Loucy (cell line): ENCODE data around the gene KAT7.

ENCODE experiments used
- H2AFZ ChIP-seq: fragments of 200-600 bp; sonication (generic); 2 replicates; pipeline ENCODE4 v1.6.0; 2016; ENCODE audit warnings: antibody characterized with exemption, mild to moderate bottlenecking, low read length, moderate library complexity
- H3F3A ChIP-seq: fragments of 200-600 bp; 2 replicates; pipeline ENCODE4 v1.6.0; 2016; ENCODE audit warnings: antibody characterized with exemption, low read depth, mild to moderate bottlenecking
- H3K27me3 ChIP-seq: fragments of 200-600 bp; sonication (generic); 2 replicates; pipeline ENCODE4 v1.6.1; 2014; ENCODE audit warnings: low read length, mild to moderate bottlenecking; ENCODE audit not compliant: insufficient read depth, poor library complexity, severe bottlenecking
- H3K36me3 ChIP-seq: fragments of 200-600 bp; sonication (generic); 2 replicates; pipeline ENCODE4 v1.6.1; 2016; ENCODE audit warnings: low read length; ENCODE audit not compliant: insufficient read depth
- H3K4me1 ChIP-seq: fragments of 200-600 bp; sonication (generic); 2 replicates; pipeline ENCODE4 v1.5.1; 2014; ENCODE audit warnings: low read length, mild to moderate bottlenecking; ENCODE audit not compliant: insufficient read depth, poor library complexity, severe bottlenecking
- H3K4me2 ChIP-seq: fragments of 200-600 bp; sonication (generic); 2 replicates; pipeline ENCODE4 v1.6.0; 2014; ENCODE audit warnings: antibody characterized with exemption, low read length, low read depth, mild to moderate bottlenecking; ENCODE audit not compliant: poor library complexity, severe bottlenecking
- H3K4me3 ChIP-seq: fragments of 200-600 bp; sonication (generic); 2 replicates; pipeline ENCODE4 v1.5.1; 2014; ENCODE audit warnings: low read length, mild to moderate bottlenecking, mixed read lengths; ENCODE audit not compliant: poor library complexity, severe bottlenecking
- H3K79me2 ChIP-seq: fragments of 200-600 bp; sonication (generic); 2 replicates; pipeline ENCODE4 v1.6.1; 2014; ENCODE audit warnings: low read length; ENCODE audit not compliant: insufficient read depth
- H3K9ac ChIP-seq: fragments of 200-600 bp; sonication (generic); 2 replicates; pipeline ENCODE4 v1.6.0; 2014; ENCODE audit warnings: mild to moderate bottlenecking, low read depth, low read length, moderate library complexity; ENCODE audit not compliant: poor library complexity, severe bottlenecking
- H3K9me2 ChIP-seq: fragments of 200-600 bp; sonication (generic); replicated peaks from 2 replicates; pipeline ENCODE4 v1.6.1; 2016; ENCODE audit warnings: low read depth, low read length, mixed read lengths
- H3K9me3 ChIP-seq: fragments of 200-600 bp; sonication (generic); 2 replicates; pipeline ENCODE4 v1.6.1; 2014; ENCODE audit warnings: mild to moderate bottlenecking, antibody characterized with exemption, low read length, low read depth; ENCODE audit not compliant: insufficient read depth
- H4K20me1 ChIP-seq: fragments of 200-600 bp; sonication (generic); 2 replicates; pipeline ENCODE4 v1.6.0; 2014; ENCODE audit warnings: antibody characterized with exemption, low read length, mild to moderate bottlenecking; ENCODE audit not compliant: insufficient read depth, poor library complexity, severe bottlenecking
- EZH2phosphoT487 ChIP-seq: fragments of 200-600 bp; IDR thresholded peaks from 2 replicates; pipeline ENCODE4 v1.6.1; 2018; ENCODE audit warnings: antibody characterized with exemption, mild to moderate bottlenecking, moderate library complexity, borderline replicate concordance
- TF ChIP-seq, protein P1 (sequence below): fragments of 200-600 bp; sonication (generic); conservative IDR thresholded peaks from 2 replicates; pipeline ENCODE4 v1.5.1; 2014; ENCODE audit warnings: mild to moderate bottlenecking, antibody characterized with exemption, low read length

KAT7 gene

GRCh38 chr17:49787884-49788477 lies 500 bp upstream of the KAT7 start:
- Histone ChIP-seq H3K4me1 (peaks cover 55% of the 10 kb centered on the region), H3K9ac (peak overlapping the region; percentile 99), H3K79me2 (peaks cover 48% of the 10 kb centered on the region), H3F3A (no peaks in the 10 kb centered on the region), H3K27me3 (no peaks in the 10 kb centered on the region), H3K4me3 (peak overlapping the region; percentile 96), H3K4me2 (peak overlapping the region; percentile 91), H2AFZ (peak overlapping the region; percentile 50; the same call in 1 of the 2 replicates), H3K9me3 (no peaks in the 10 kb centered on the region), H3K9me2 (no peaks in the 10 kb centered on the region), H3K36me3 (peaks cover 15% of the 10 kb centered on the region; the same call in 1 of the 2 replicates), H4K20me1 (peaks cover 37% of the 10 kb centered on the region)
- TF ChIP-seq, protein P1, sequence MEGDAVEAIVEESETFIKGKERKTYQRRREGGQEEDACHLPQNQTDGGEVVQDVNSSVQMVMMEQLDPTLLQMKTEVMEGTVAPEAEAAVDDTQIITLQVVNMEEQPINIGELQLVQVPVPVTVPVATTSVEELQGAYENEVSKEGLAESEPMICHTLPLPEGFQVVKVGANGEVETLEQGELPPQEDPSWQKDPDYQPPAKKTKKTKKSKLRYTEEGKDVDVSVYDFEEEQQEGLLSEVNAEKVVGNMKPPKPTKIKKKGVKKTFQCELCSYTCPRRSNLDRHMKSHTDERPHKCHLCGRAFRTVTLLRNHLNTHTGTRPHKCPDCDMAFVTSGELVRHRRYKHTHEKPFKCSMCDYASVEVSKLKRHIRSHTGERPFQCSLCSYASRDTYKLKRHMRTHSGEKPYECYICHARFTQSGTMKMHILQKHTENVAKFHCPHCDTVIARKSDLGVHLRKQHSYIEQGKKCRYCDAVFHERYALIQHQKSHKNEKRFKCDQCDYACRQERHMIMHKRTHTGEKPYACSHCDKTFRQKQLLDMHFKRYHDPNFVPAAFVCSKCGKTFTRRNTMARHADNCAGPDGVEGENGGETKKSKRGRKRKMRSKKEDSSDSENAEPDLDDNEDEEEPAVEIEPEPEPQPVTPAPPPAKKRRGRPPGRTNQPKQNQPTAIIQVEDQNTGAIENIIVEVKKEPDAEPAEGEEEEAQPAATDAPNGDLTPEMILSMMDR, result no peak
- no peak for TF ChIP-seq EZH2phosphoT487

- Histone ChIP-seq H2AFZ (no peak overlapping the region), H3K9me2 (no peaks in the 10 kb centered on the region), H3K9me3 (no peaks in the 10 kb centered on the region), H3K36me3 (peaks cover 25% of the 10 kb centered on the region; the same call in 1 of the 2 replicates), H3K79me2 (peaks cover 60% of the 10 kb centered on the region), H3K9ac (peak overlapping the region; percentile 38), H3F3A (no peaks in the 10 kb centered on the region), H3K4me3 (peak overlapping the region; percentile 96), H4K20me1 (peaks cover 47% of the 10 kb centered on the region), H3K27me3 (no peaks in the 10 kb centered on the region), H3K4me2 (peak overlapping the region; percentile 95), H3K4me1 (peaks cover 55% of the 10 kb centered on the region)
- TF ChIP-seq, protein P1, result no peak
- TF ChIP-seq EZH2phosphoT487, result no peak
Measured at GRCh38 chr17:49789243-49789578, 730 bp downstream of the KAT7 start.

GRCh38 chr17:49793309-49793708 lies 4.8 kb downstream of the KAT7 start:
- Histone ChIP-seq H2AFZ (no peak overlapping the region), H3F3A (no peaks in the 10 kb centered on the region), H3K4me1 (peaks cover 68% of the 10 kb centered on the region), H3K9ac (peak overlapping the region; percentile 22), H3K4me2 (peak overlapping the region; percentile 95), H3K27me3 (no peaks in the 10 kb centered on the region), H4K20me1 (peaks cover 78% of the 10 kb centered on the region), H3K36me3 (peaks cover 62% of the 10 kb centered on the region), H3K79me2 (peaks cover 92% of the 10 kb centered on the region), H3K9me2 (no peaks in the 10 kb centered on the region), H3K9me3 (no peaks in the 10 kb centered on the region), H3K4me3 (peak overlapping the region; percentile 39)
- TF ChIP-seq EZH2phosphoT487, result no peak
- TF ChIP-seq, protein P1, result no peak
